Mesenchymal stem cell (in vitro differentiated cells and primary cell): ENCODE results near the gene ZNF579.
A peak's percentile ranks its signal among the peaks of the same experiment; 100 is the strongest.

ENCODE experiments used
- DNase-seq: peaks from one replicate; pipeline ENCODE4 v3.0.0-alpha.2; 2013
- H2AFZ ChIP-seq: one replicate; pipeline ENCODE4 v1.6.1; 2013; ENCODE audit warnings: low read depth, mild to moderate bottlenecking, control low read depth, inconsistent platforms, low read length, moderate library complexity
- H2AK5ac ChIP-seq: 2 replicates; pipeline ENCODE4 v1.6.1; 2013; ENCODE audit warnings: low read length, moderate library complexity, mild to moderate bottlenecking, inconsistent platforms; ENCODE audit not compliant: severe bottlenecking
- H2BK120ac ChIP-seq: one replicate; pipeline ENCODE4 v1.6.1; 2013; ENCODE audit warnings: low read depth, mild to moderate bottlenecking, inconsistent platforms, low read length, moderate library complexity
- H2BK12ac ChIP-seq, 2 experiments: one replicate each; pipeline ENCODE4 v1.6.1; 2013; ENCODE audit warnings: inconsistent platforms in 2 of 2, low read length in 2 of 2, mild to moderate bottlenecking in 2 of 2, moderate library complexity in 2 of 2, control low read depth in 1 of 2
- H2BK15ac ChIP-seq: one replicate; pipeline ENCODE4 v1.6.1; 2013; ENCODE audit warnings: mild to moderate bottlenecking, low read depth, inconsistent platforms; ENCODE audit not compliant: poor library complexity, severe bottlenecking
- H2BK5ac ChIP-seq: 2 replicates; pipeline ENCODE4 v1.6.1; 2013; ENCODE audit warnings: low read depth, mild to moderate bottlenecking, low read length, control low read depth, inconsistent platforms; ENCODE audit not compliant: poor library complexity, severe bottlenecking
- H3K14ac ChIP-seq, 2 experiments: one replicate each; pipeline ENCODE4 v1.6.1; 2013; ENCODE audit warnings: inconsistent platforms in 2 of 2, low read length in 2 of 2, control low read depth in 1 of 2, mild to moderate bottlenecking in 1 of 2, moderate library complexity in 1 of 2
- H3K18ac ChIP-seq, 2 experiments: one replicate each; pipeline ENCODE4 v1.6.1; 2013; ENCODE audit warnings: inconsistent platforms in 2 of 2, low read length in 2 of 2, control low read depth in 1 of 2, low read depth in 1 of 2, mild to moderate bottlenecking in 1 of 2
- H3K23ac ChIP-seq, 2 experiments: one replicate each; pipeline ENCODE4 v1.6.1; 2013; ENCODE audit warnings: inconsistent platforms in 2 of 2, low read length in 2 of 2, mild to moderate bottlenecking in 2 of 2, moderate library complexity in 2 of 2, control low read depth in 1 of 2
- H3K27ac ChIP-seq: 2 replicates; pipeline ENCODE4 v1.5.1; 2013; ENCODE audit warnings: mild to moderate bottlenecking, moderate library complexity, low read length, control low read depth, inconsistent platforms; ENCODE audit not compliant: poor library complexity, severe bottlenecking
- H3K27me3 ChIP-seq, 2 experiments: 2 replicates each; pipeline versions ENCODE4 v1.6.1 to v1.7.0; 2013; ENCODE audit warnings: low read length in 2 of 2, mild to moderate bottlenecking in 2 of 2, moderate library complexity in 2 of 2, control low read depth in 1 of 2, inconsistent platforms in 1 of 2; ENCODE audit not compliant: control insufficient read depth in 1 of 2, insufficient read depth in 1 of 2
- H3K36me3 ChIP-seq, 2 experiments: 2 replicates each; pipeline versions ENCODE4 v1.6.1 to v1.7.0; 2013; ENCODE audit warnings: low read length in 2 of 2, control low read depth in 1 of 2, inconsistent platforms in 1 of 2, low read depth in 1 of 2, mild to moderate bottlenecking in 1 of 2; ENCODE audit not compliant: insufficient read depth in 2 of 2, control insufficient read depth in 1 of 2
- H3K4ac ChIP-seq, 2 experiments: one replicate each; pipeline ENCODE4 v1.6.1; 2013; ENCODE audit warnings: inconsistent platforms in 2 of 2, low read length in 2 of 2, mild to moderate bottlenecking in 2 of 2, moderate library complexity in 2 of 2, control low read depth in 1 of 2, low read depth in 1 of 2
- H3K4me1 ChIP-seq: 2 replicates; pipeline ENCODE4 v1.6.1; 2013; ENCODE audit warnings: low read depth, low read length, control low read depth; ENCODE audit not compliant: control insufficient read depth, insufficient read depth
- H3K4me2 ChIP-seq: 2 replicates; pipeline ENCODE4 v1.6.1; 2013; ENCODE audit warnings: low read length, mild to moderate bottlenecking, inconsistent platforms; ENCODE audit not compliant: poor library complexity, severe bottlenecking
- H3K4me3 ChIP-seq, 2 experiments: 2 replicates each; pipeline versions ENCODE4 v1.5.1 to v1.7.0; 2013; ENCODE audit warnings: low read length in 2 of 2, mild to moderate bottlenecking in 2 of 2, control low read depth in 1 of 2, low read depth in 1 of 2; ENCODE audit not compliant: insufficient read depth in 1 of 2
- H3K79me1 ChIP-seq: replicated peaks from 2 replicates; pipeline ENCODE4 v1.6.1; 2013; ENCODE audit warnings: mild to moderate bottlenecking, control low read depth, low read length, inconsistent platforms; ENCODE audit not compliant: poor library complexity, severe bottlenecking
- H3K9ac ChIP-seq: 2 replicates; pipeline ENCODE4 v1.7.0; 2013; ENCODE audit warnings: mild to moderate bottlenecking, low read length, moderate library complexity
- H3K9me3 ChIP-seq: 2 replicates; pipeline ENCODE4 v1.7.0; 2013; ENCODE audit warnings: mild to moderate bottlenecking, low read length; ENCODE audit not compliant: control insufficient read depth
- H4K8ac ChIP-seq: one replicate; pipeline ENCODE4 v1.6.1; 2013; ENCODE audit warnings: inconsistent platforms, mild to moderate bottlenecking, low read length, moderate library complexity
- H4K91ac ChIP-seq: one replicate; pipeline ENCODE4 v1.6.1; 2013; ENCODE audit warnings: mild to moderate bottlenecking, low read length, inconsistent platforms
- WGBS: methylation state at CpG from one replicate; pipeline ENCODE4 v1.1.7; 2013; ENCODE audit warnings: mixed read lengths; 5-methylcytosine and 5-hydroxymethylcytosine counted together

ZNF579 gene

GRCh38 chr19:55536951-55537740 lies 43.5 kb downstream of the ZNF579 start, which contains the start of gene SBK2:
Gene SBK2, minus strand, starts transcription at chr19:55537133. Its CDS starts 839 bp downstream, at chr19:55536294.
- H3K4me1 ChIP-seq: peaks cover 26% of the 10 kb centered on the region
- no peaks in the 10 kb centered on the region for H3K27me3 ChIP-seq
- H3K27ac ChIP-seq: peak within 1 kb of the TSS; percentile 48
- no peak within 1 kb of the TSS for H4K8ac ChIP-seq
- 34% methylated on average over 14 of the region's 14 CpGs for WGBS
- no peak within 1 kb of the TSS for H3K4me2 ChIP-seq
- DNase-seq: no peak
- H3K14ac ChIP-seq: peak within 1 kb of the TSS in 1 of 2 experiments; percentile 18
- H3K9ac ChIP-seq: no peak within 1 kb of the TSS
- H3K18ac ChIP-seq: no peak within 1 kb of the TSS
- no peaks in the 10 kb centered on the region for H3K9me3 ChIP-seq
- no peak within 1 kb of the TSS for H2AFZ ChIP-seq
- H3K4ac ChIP-seq: no peak within 1 kb of the TSS
- H3K36me3 ChIP-seq: no peaks in the 10 kb centered on the region
- H3K23ac ChIP-seq: no peak within 1 kb of the TSS
- H2BK15ac ChIP-seq: no peak within 1 kb of the TSS
- peak within 1 kb of the TSS; percentile 95 for H2AK5ac ChIP-seq
- H3K4me3 ChIP-seq: no peak within 1 kb of the TSS
- H2BK12ac ChIP-seq: no peak within 1 kb of the TSS
- no peak within 1 kb of the TSS for H4K91ac ChIP-seq
- peak within 1 kb of the TSS; percentile 46 for H2BK5ac ChIP-seq
- H2BK120ac ChIP-seq: no peak within 1 kb of the TSS
- no peaks in the 10 kb centered on the region for H3K79me1 ChIP-seq

GRCh38 chr19:55536366-55536765 lies 44.3 kb downstream of the ZNF579 start:
- WGBS: 97% methylated on average over 10 of the region's 11 CpGs
- no peak overlapping the region for H4K8ac ChIP-seq
- no peak for DNase-seq

GRCh38 chr19:55535965-55536350 lies 44.7 kb downstream of the ZNF579 start:
- H3K4me1 ChIP-seq: peaks cover 26% of the 10 kb centered on the region
- no peak overlapping the region for H3K23ac ChIP-seq
- 94% methylated on average over 20 of the region's 22 CpGs for WGBS
- no peak overlapping the region for H3K18ac ChIP-seq
- no peak overlapping the region for H3K9ac ChIP-seq
- H3K4ac ChIP-seq: no peak overlapping the region
- no peak overlapping the region for H2BK120ac ChIP-seq
- no peak overlapping the region for H4K8ac ChIP-seq
- no peaks in the 10 kb centered on the region for H3K36me3 ChIP-seq
- H3K9me3 ChIP-seq: no peaks in the 10 kb centered on the region
- H3K79me1 ChIP-seq: no peaks in the 10 kb centered on the region
- H2AK5ac ChIP-seq: peak overlapping the region; percentile 80
- no peaks in the 10 kb centered on the region for H3K27me3 ChIP-seq
- H3K4me3 ChIP-seq: no peak overlapping the region
- H3K4me2 ChIP-seq: no peak overlapping the region
- H2BK5ac ChIP-seq: no peak overlapping the region
- no peak for DNase-seq
- H2AFZ ChIP-seq: no peak overlapping the region
- H3K27ac ChIP-seq: no peak overlapping the region
- no peak overlapping the region for H3K14ac ChIP-seq
- no peak overlapping the region for H4K91ac ChIP-seq
- no peak overlapping the region for H2BK12ac ChIP-seq
- H2BK15ac ChIP-seq: no peak overlapping the region

More at GRCh38 chr19:55536366-55536765, 44.3 kb downstream of the ZNF579 start:
- no peak overlapping the region for H3K18ac ChIP-seq
- H3K27me3 ChIP-seq: no peaks in the 10 kb centered on the region
- no peak overlapping the region for H3K23ac ChIP-seq
- peaks cover 26% of the 10 kb centered on the region for H3K4me1 ChIP-seq
- no peaks in the 10 kb centered on the region for H3K9me3 ChIP-seq
- no peaks in the 10 kb centered on the region for H3K79me1 ChIP-seq
- no peaks in the 10 kb centered on the region for H3K36me3 ChIP-seq
- no peak overlapping the region for H2BK15ac ChIP-seq
- no peak overlapping the region for H3K4me3 ChIP-seq
- H3K27ac ChIP-seq: no peak overlapping the region
- no peak overlapping the region for H3K14ac ChIP-seq
- H3K9ac ChIP-seq: no peak overlapping the region
- no peak overlapping the region for H2AK5ac ChIP-seq
- H2BK120ac ChIP-seq: no peak overlapping the region
- no peak overlapping the region for H2BK12ac ChIP-seq
- no peak overlapping the region for H3K4ac ChIP-seq
- H2BK5ac ChIP-seq: no peak overlapping the region
- no peak overlapping the region for H4K91ac ChIP-seq
- H2AFZ ChIP-seq: no peak overlapping the region
- H3K4me2 ChIP-seq: no peak overlapping the region

GRCh38 chr19:55535173-55535964 lies 45.3 kb downstream of the ZNF579 start:
- 91% methylated on average over 10 of the region's 12 CpGs for WGBS
- Histone ChIP-seq H2BK12ac (no peak overlapping the region), H3K14ac (peak overlapping the region in 1 of 2 experiments; percentile 39)

More at GRCh38 chr19:55535173-55535964, 45.3 kb downstream of the ZNF579 start:
- H2AFZ ChIP-seq: no peak overlapping the region
- no peak overlapping the region for H2BK120ac ChIP-seq
- no peak overlapping the region for H3K4me3 ChIP-seq
- peaks cover 26% of the 10 kb centered on the region for H3K4me1 ChIP-seq
- H2BK5ac ChIP-seq: no peak overlapping the region
- peak overlapping the region; percentile 57 for H2AK5ac ChIP-seq
- H3K9ac ChIP-seq: no peak overlapping the region
- no peak overlapping the region for H3K23ac ChIP-seq
- no peak overlapping the region for H3K18ac ChIP-seq
- no peaks in the 10 kb centered on the region for H3K79me1 ChIP-seq
- no peaks in the 10 kb centered on the region for H3K36me3 ChIP-seq
- H4K8ac ChIP-seq: no peak overlapping the region
- no peak overlapping the region for H3K4me2 ChIP-seq
- no peak overlapping the region for H3K27ac ChIP-seq
- no peaks in the 10 kb centered on the region for H3K27me3 ChIP-seq
- no peak overlapping the region for H2BK15ac ChIP-seq
- H4K91ac ChIP-seq: peak overlapping the region; percentile 25
- no peak overlapping the region for H3K4ac ChIP-seq
- DNase-seq: no peak
- no peaks in the 10 kb centered on the region for H3K9me3 ChIP-seq
